Caco-2 (cell line): Measurements from ENCODE around the gene KARS1. TPM values are rescaled to one million over a fixed set of nuclear protein-coding genes. Genes with fewer than 3 reads are reported as not detected.

Source experiments
- BruUV-seq: library from RNA; stranded (reverse); fragments of 400-500 nt; replicated peaks from 2 replicates; lab custom pipeline; 2021; lab: Mats Ljungman, UMichigan
- CTCF ChIA-PET: fragments of 300-600 bp; sonication (Branson Sonifier 250); formaldehyde crosslinking; loops from one replicate; lab custom pipeline; 2022; ENCODE audit warnings: antibody characterized with exemption; lab: Charles Lee
- POLR2A ChIA-PET: fragments of 300-600 bp; sonication (Branson Sonifier 250); formaldehyde crosslinking; loops from one replicate; lab custom pipeline; 2022; ENCODE audit warnings: antibody characterized with exemption; lab: Charles Lee
- DNase-seq, 2 experiments: peaks; one replicate each; pipeline versions ENCODE4 v3.0.0 to v3.0.0-alpha.2; 2020 to 2022
- H3K27me3 ChIP-seq: replicated peaks from 2 replicates; pipeline ENCODE4 v1.6.0; 2011; ENCODE audit warnings: low read length; ENCODE audit not compliant: control insufficient read depth, insufficient read depth
- H3K36me3 ChIP-seq: 2 replicates; pipeline ENCODE4 v1.5.1; 2011; ENCODE audit warnings: low read length; ENCODE audit not compliant: control insufficient read depth, insufficient read depth
- H3K4me1 ChIP-seq: fragments of 250-450 bp; sonication (Bioruptor Pico); 2 replicates; pipeline ENCODE4 v1.5.1; 2020; ENCODE audit warnings: mild to moderate bottlenecking
- H3K4me3 ChIP-seq: 2 replicates; pipeline ENCODE4 v1.5.1; 2011; ENCODE audit warnings: low read depth, mild to moderate bottlenecking, control low read depth, low read length
- H3K9me3 ChIP-seq: fragments of 250-450 bp; sonication (Bioruptor Pico); 2 replicates; pipeline ENCODE4 v1.5.1; 2020; ENCODE audit warnings: mild to moderate bottlenecking, moderate library complexity
- H3K27ac Mint-ChIP-seq: one replicate; pipeline ENCODE4 v1.8.0; 2022; ENCODE audit warnings: mixed read lengths; ENCODE audit not compliant: unreplicated experiment
- H3K27me3 Mint-ChIP-seq: one replicate; pipeline ENCODE4 v1.8.0; 2022; ENCODE audit warnings: mixed read lengths; ENCODE audit not compliant: insufficient read depth, unreplicated experiment
- H3K36me3 Mint-ChIP-seq: one replicate; pipeline ENCODE4 v1.8.0; 2022; ENCODE audit warnings: mild to moderate bottlenecking, mixed read lengths; ENCODE audit not compliant: insufficient read depth, unreplicated experiment
- H3K4me1 Mint-ChIP-seq: one replicate; pipeline ENCODE4 v1.8.0; 2022; ENCODE audit warnings: low read depth, mixed read lengths; ENCODE audit not compliant: unreplicated experiment
- H3K4me3 Mint-ChIP-seq: one replicate; pipeline ENCODE4 v1.8.0; 2022; ENCODE audit warnings: mild to moderate bottlenecking, moderate library complexity, mixed read lengths; ENCODE audit not compliant: unreplicated experiment
- H3K9me3 Mint-ChIP-seq: one replicate; pipeline ENCODE4 v1.8.0; 2022; ENCODE audit warnings: mixed read lengths; ENCODE audit not compliant: unreplicated experiment
- intact Hi-C: fragments of 100-400 bp; cut with micrococcal nuclease; formaldehyde crosslinking; loops from one replicate; pipeline ENCODE4 v1.10.0; 2022; ENCODE audit not compliant: unreplicated experiment
- total RNA-seq: library from RNA; stranded (reverse); gene quantifications from 2 replicates; pipeline ENCODE4 v1.2.3, GENCODE V29; 2022
- TF ChIP-seq, protein P1 (sequence below), 2 experiments: fragments of 200-600 bp in 1 of 2; IDR thresholded peaks; 1 replicate in 1 of 2; 2 replicates in 1 of 2; pipeline versions ENCODE4 v1.5.1 to v1.8.0; 2011 to 2022; ENCODE audit warnings: antibody characterized with exemption in 1 of 2, control low read depth in 1 of 2, inconsistent platforms in 1 of 2, low read depth in 1 of 2, low read length in 1 of 2, mild to moderate bottlenecking in 1 of 2, moderate library complexity in 1 of 2; ENCODE audit not compliant: insufficient read depth in 1 of 2, severe bottlenecking in 1 of 2, unreplicated experiment in 1 of 2

KARS1 gene
- total RNA-seq, 1 experiment from 2014 or later, result 244 TPM

DNA sequence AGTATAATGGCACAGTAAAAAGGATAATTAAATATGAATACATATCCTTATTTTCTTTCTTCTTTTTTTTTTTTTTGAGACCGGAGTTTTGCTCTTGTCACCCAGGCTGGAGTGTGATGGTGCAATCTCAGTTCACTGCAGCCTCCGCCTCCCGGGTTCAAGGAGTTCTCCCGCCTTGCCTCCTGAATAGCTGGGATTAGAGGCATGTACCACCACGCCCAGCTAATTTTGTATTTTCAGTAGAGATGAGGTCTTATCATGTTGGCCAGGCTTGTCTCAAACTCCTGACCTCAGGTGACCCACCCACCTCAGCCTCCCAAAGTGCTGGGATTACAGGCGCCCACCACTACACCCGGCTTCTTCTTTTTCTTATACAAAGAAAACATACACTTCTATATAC lies 69.3 kb downstream of the KARS1 start:
- Histone ChIP-seq H3K9me3 (no peaks in the 10 kb centered on the region), H3K4me1 (no peaks in the 10 kb centered on the region), H3K36me3 (peaks cover 2% of the 10 kb centered on the region; the same call in 1 of the 2 replicates), H3K4me3 (no peak overlapping the region), H3K27me3 (no peaks in the 10 kb centered on the region)
- TF ChIP-seq, protein P1, sequence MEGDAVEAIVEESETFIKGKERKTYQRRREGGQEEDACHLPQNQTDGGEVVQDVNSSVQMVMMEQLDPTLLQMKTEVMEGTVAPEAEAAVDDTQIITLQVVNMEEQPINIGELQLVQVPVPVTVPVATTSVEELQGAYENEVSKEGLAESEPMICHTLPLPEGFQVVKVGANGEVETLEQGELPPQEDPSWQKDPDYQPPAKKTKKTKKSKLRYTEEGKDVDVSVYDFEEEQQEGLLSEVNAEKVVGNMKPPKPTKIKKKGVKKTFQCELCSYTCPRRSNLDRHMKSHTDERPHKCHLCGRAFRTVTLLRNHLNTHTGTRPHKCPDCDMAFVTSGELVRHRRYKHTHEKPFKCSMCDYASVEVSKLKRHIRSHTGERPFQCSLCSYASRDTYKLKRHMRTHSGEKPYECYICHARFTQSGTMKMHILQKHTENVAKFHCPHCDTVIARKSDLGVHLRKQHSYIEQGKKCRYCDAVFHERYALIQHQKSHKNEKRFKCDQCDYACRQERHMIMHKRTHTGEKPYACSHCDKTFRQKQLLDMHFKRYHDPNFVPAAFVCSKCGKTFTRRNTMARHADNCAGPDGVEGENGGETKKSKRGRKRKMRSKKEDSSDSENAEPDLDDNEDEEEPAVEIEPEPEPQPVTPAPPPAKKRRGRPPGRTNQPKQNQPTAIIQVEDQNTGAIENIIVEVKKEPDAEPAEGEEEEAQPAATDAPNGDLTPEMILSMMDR (IDR thresholded peaks at IDR 0.05; ENCODE audit: insufficient read depth in 1 of 2, low read depth in 1 of 2, low read length in 1 of 2, severe bottlenecking in 1 of 2, unreplicated experiment in 1 of 2), result no peak
- DNase-seq, result no peak
- CTCF ChIA-PET, result no interaction called here
- no TSS peak for BruUV-seq
- intact Hi-C loops, result loop anchor here (5.0 kb wide), 1 partner anchor 1619 kb away; the partner anchor contains the start of gene SYCE1L
- Mint-ChIP-seq H3K4me3 (no peak overlapping the region), H3K4me1 (no peaks in the 10 kb centered on the region), H3K27ac (no peak overlapping the region), H3K9me3 (no peaks in the 10 kb centered on the region), H3K27me3 (no peaks in the 10 kb centered on the region), H3K36me3 (peaks cover 23% of the 10 kb centered on the region)
- POLR2A ChIA-PET, result no interaction called here

Other genes starting within 250 kb of the KARS1 start
- 71.6 and 77.6 TPM in 2 replicates for gene CFDP1, start 214.2 kb downstream of the KARS1 start, total RNA-seq
- gene TMEM170A, start 183.0 kb downstream of the KARS1 start, total RNA-seq, result 57.4 and 63.6 TPM in 2 replicates
- gene CHST6, start 152.2 kb downstream of the KARS1 start, total RNA-seq, result 1.1 and 1.3 TPM in 2 replicates
- 0.11 TPM in 1 of 2 replicates, not detected in the other for gene CHST5, start 111.6 kb downstream of the KARS1 start, total RNA-seq
- 5.2 and 6.6 TPM in 2 replicates for gene TMEM231, start 91.4 kb downstream of the KARS1 start, total RNA-seq
- 82.6 and 88.2 TPM in 2 replicates for gene GABARAPL2, start 81.3 kb downstream of the KARS1 start, total RNA-seq
- gene ADAT1, start 24.4 kb downstream of the KARS1 start, total RNA-seq, result 70.1 and 71.3 TPM in 2 replicates
- gene TERF2IP, start 108 bp upstream of the KARS1 start, total RNA-seq, result 25.1 and 27.1 TPM in 2 replicates
- not detected in 2 replicates for gene CPHXL2, start 29.3 kb upstream of the KARS1 start, total RNA-seq
- not detected in 2 replicates for gene DUXB, start 53.8 kb upstream of the KARS1 start, total RNA-seq
- gene CPHXL, start 78.8 kb upstream of the KARS1 start, total RNA-seq, result not detected in 2 replicates